ENCODE results near the gene KHNYN. TPM values are rescaled to one million over a fixed set of nuclear protein-coding genes. Genes with fewer than 3 reads are reported as not detected.

The KHNYN gene
- total and polyA plus RNA-seq, 5 experiments from 2014 or later = 9.1 to 150 (median 16.9) TPM

GRCh38 chr14:24406416-24406815 lies 23.3 kb upstream of the KHNYN start:
- Mint-ChIP-seq H3K27me3 (peaks cover 0 to 14% (median 9%) of the 10 kb centered on the region in 5 donors), H3K4me1 (peaks cover 0 to 2% (median 0%) of the 10 kb centered on the region in 4 donors), H3K9me3 (no peaks in the 10 kb centered on the region), H3K27ac (no peak overlapping the region), H3K36me3 (no peaks in the 10 kb centered on the region), H3K4me3 (no peak overlapping the region)
- POLR2A ChIA-PET = no interaction called here
- ATAC-seq = no peak
- no peak for DNase-seq

DNA sequence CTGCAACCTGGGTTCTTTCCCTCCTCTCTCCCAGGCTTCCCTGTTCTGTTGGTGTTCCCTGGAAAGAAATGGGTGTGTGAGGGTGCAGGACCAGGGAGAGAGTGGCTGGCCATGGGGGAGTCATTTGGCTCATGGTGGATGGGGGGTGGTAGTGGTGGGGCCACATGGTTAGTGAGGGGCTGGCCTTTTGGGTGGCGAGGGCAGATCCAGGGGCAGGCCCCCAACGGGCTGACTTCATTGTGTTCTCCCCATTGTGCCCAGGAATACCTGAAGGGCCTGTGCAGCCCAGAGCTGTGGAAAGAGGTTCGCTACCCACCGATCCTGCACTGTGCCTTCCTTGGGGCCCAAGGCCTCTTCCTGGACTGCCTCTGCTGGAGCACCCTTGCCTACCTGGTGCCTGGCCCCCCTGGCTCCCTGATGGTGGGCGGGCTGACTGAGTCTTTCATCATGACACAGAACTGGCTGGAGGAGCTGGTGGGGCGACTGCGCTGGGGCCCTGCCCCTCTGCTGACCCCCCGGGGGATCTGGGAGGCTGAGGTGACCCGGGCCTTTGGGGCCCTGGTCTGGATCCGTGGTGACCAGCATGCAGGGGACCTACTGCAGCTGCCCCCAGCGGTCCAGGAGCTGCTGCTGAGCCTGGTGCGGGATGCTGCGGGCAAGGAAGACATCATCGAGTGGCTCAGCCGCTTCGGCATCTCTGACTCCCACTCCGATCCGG lies 22.0 kb upstream of the KHNYN start:
- POLR2A ChIA-PET = interaction anchor here (0.7 kb wide), 1 partner anchor 22 kb away, joined by 3 read pairs; the partner anchor contains the start of gene KHNYN
- Mint-ChIP-seq H3K27ac (no peak overlapping the region), H3K9me3 (no peaks in the 10 kb centered on the region), H3K27me3 (peaks cover 0 to 14% (median 4%) of the 10 kb centered on the region in 5 donors), H3K4me3 (no peak overlapping the region), H3K36me3 (no peaks in the 10 kb centered on the region), H3K4me1 (no peaks in the 10 kb centered on the region)
- DNase-seq (peak in 1 of 10 donors; percentile 45), ATAC-seq (no peak)

- H3K27ac Mint-ChIP-seq = no peak overlapping the region
- H3K4me3 Mint-ChIP-seq = no peak overlapping the region
- DNase-seq = no peak
- no peaks in the 10 kb centered on the region for H3K4me1 Mint-ChIP-seq
- H3K9me3 Mint-ChIP-seq = no peaks in the 10 kb centered on the region
- peaks cover 0 to 14% (median 4%) of the 10 kb centered on the region in 5 donors for H3K27me3 Mint-ChIP-seq
- ATAC-seq = no peak
- POLR2A ChIA-PET = interaction anchor here (1.0 to 1.3 kb wide), 2 partner anchors 23 to 42 kb away, joined by 3 read pairs; no protein-coding TSS in a partner anchor
- H3K36me3 Mint-ChIP-seq = no peaks in the 10 kb centered on the region
These were observed 21.0 kb upstream of the KHNYN start for GRCh38 chr14:24408764-24409163.

- no peaks in the 10 kb centered on the region for H3K4me1 Mint-ChIP-seq
- ATAC-seq (no peak), DNase-seq (no peak)
- H3K27ac Mint-ChIP-seq = no peak overlapping the region
- H3K4me3 Mint-ChIP-seq = no peak overlapping the region
- H3K9me3 Mint-ChIP-seq = no peaks in the 10 kb centered on the region
- no peaks in the 10 kb centered on the region for H3K36me3 Mint-ChIP-seq
- H3K27me3 Mint-ChIP-seq = peaks cover 0 to 14% (median 4%) of the 10 kb centered on the region in 5 donors
- POLR2A ChIA-PET = interaction anchor here (1.0 to 1.3 kb wide), 2 partner anchors 22 to 43 kb away, joined by 3 read pairs; no protein-coding TSS in a partner anchor
These were observed 20.6 kb upstream of the KHNYN start for GRCh38 chr14:24409192-24409591.

DNA sequence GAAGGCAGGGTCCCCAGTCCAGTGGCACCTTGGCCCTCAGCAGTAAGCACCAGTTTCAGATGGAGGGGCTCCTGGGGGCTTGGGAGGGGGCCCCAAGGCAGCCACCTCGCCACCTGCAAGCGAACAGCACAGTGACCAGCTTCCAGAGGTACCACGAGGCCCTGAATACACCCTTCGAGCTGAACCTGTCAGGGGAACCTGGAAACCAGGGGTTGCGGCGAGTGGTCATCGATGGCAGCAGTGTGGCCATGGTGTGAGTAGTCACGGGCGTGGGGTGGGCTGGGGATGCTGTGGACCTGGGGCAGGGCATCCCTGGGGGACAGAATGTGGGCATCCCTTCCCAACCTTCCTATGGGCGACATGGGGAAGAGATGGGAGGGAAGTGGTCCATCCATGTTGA lies 19.8 kb upstream of the KHNYN start:
- DNase-seq = no peak
- no peak for ATAC-seq
- POLR2A ChIA-PET = no interaction called here
- no peak overlapping the region for H3K4me3 Mint-ChIP-seq
- H3K4me1 Mint-ChIP-seq = no peaks in the 10 kb centered on the region
- no peak overlapping the region for H3K27ac Mint-ChIP-seq
- H3K9me3 Mint-ChIP-seq = no peaks in the 10 kb centered on the region
- H3K36me3 Mint-ChIP-seq = no peaks in the 10 kb centered on the region
- H3K27me3 Mint-ChIP-seq = peaks cover 0 to 14% (median 4%) of the 10 kb centered on the region in 5 donors

DNA sequence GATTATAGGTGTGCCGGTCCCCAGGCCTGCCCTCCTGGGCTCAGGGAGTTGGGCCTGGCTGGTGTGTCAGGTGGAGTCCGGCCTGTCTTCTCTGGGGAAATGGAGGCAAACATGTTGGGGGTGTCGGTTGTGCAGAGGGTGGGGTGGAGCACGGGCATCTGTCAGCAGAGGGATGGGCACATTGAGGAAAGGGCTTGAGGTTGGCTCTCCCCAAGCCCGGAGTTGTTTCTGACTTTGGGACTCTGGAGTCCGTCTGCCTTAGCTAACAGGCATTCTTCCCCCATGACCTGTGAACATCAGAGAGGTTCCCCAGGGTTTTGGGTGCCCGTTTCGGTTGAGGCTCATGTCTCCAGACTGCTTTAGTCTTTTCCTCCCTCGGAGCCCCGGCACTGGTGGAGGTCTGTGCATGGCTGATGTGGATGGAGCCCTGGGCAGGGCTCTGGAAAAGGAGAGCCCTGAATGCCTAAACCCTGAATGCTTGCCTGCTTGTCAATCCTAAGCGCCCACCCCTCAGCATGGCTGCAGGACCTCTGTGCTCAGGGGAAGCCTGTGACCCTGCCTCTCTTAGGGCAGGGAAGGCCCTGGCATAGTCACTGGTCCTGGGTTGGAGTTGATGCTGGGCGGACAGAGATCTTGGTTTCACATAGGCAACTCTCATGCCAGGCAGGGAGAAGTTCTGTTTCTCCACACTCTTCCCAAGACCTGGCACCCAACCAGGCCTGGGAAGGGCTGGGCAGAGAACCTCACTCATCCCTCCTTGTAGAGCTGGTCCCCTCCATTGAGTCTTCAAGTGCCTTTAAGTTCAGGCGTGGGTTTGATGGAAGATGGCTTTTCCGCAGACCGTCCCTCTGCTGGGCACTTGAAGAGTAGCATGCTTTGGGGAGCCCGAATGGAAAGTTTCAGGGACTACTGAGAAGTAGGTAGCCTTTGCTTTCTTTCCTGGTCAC lies 18.0 kb upstream of the KHNYN start:
- H3K27me3 Mint-ChIP-seq = peaks cover 0 to 9% (median 3%) of the 10 kb centered on the region in 5 donors
- ATAC-seq (peak; percentile 53 to 70), DNase-seq (peak in 3 of 10 donors; percentile 26 to 53 (median 28))
- no peaks in the 10 kb centered on the region for H3K36me3 Mint-ChIP-seq
- H3K4me1 Mint-ChIP-seq = no peaks in the 10 kb centered on the region
- no peak overlapping the region for H3K27ac Mint-ChIP-seq
- H3K4me3 Mint-ChIP-seq = no peak overlapping the region
- POLR2A ChIA-PET = no interaction called here
- no peaks in the 10 kb centered on the region for H3K9me3 Mint-ChIP-seq

DNA sequence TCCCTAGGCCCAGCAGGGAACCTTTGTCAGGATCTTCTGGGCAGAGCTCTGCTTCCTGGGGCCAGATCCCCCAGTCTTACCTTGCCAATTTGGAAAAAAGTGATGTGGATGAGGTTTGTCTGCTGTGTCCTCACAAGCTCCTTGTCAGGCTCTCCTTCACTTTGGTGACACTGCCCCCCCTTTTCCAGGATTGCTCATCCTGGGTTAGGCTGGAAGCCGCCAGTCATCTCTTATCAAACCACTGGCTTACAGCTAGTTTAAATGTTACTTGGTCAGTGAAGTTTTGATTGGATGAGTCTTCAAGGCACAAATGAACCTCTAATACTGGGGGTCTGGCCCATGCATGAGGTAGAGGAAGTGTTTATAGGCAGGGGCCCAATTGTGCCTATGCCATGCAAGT lies 15.7 kb upstream of the KHNYN start:
- no peak for DNase-seq
- Mint-ChIP-seq H3K9me3 (no peaks in the 10 kb centered on the region), H3K36me3 (no peaks in the 10 kb centered on the region), H3K27ac (no peak overlapping the region), H3K4me3 (no peak overlapping the region), H3K27me3 (peaks cover 1 to 14% (median 5%) of the 10 kb centered on the region in 5 donors), H3K4me1 (no peaks in the 10 kb centered on the region)
- ATAC-seq = no peak
- POLR2A ChIA-PET = interaction anchor here (0.9 to 1.4 kb wide), 2 partner anchors 16 to 17 kb away, joined by 3 read pairs; partner anchors contain the start of genes CBLN3 and KHNYN

DNA sequence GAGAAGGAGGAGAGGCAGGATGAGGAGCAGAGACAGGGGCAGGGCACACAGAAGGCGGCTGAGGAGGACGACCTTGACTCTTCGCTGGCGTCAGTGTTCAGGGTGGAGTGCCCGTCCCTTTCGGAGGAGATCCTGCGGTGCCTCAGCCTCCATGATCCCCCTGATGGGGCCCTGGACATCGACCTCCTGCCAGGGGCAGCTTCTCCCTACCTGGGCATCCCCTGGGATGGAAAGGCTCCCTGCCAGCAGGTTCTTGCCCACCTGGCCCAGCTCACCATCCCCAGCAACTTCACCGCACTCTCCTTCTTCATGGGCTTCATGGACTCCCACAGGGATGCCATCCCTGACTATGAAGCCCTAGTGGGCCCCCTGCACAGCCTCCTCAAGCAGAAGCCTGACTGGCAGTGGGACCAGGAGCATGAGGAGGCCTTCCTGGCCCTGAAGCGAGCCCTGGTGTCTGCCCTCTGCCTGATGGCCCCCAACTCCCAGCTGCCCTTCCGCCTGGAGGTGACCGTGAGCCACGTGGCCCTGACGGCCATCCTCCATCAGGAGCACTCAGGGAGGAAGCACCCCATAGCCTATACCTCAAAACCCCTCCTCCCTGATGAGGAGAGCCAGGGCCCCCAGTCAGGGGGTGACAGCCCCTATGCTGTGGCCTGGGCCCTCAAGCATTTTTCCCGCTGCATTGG lies 14.9 kb upstream of the KHNYN start:
- Mint-ChIP-seq H3K4me3 (no peak overlapping the region), H3K4me1 (no peaks in the 10 kb centered on the region), H3K27ac (peak overlapping the region in 1 of 10 donors; percentile 27), H3K27me3 (peaks cover 1 to 20% (median 7%) of the 10 kb centered on the region in 5 donors), H3K9me3 (no peaks in the 10 kb centered on the region), H3K36me3 (no peaks in the 10 kb centered on the region)
- peak in 1 of 10 donors; percentile 41 for DNase-seq
- POLR2A ChIA-PET = interaction anchor here (1.4 kb wide), 1 partner anchor 17 kb away, joined by 3 read pairs; no protein-coding TSS in a partner anchor
- no peak for ATAC-seq

GRCh38 chr14:24415421-24416253 lies 14.1 kb upstream of the KHNYN start:
- no peak for ATAC-seq
- peak in 1 of 10 donors; percentile 30 for DNase-seq
- Mint-ChIP-seq H3K27ac (no peak overlapping the region), H3K4me1 (no peaks in the 10 kb centered on the region), H3K36me3 (no peaks in the 10 kb centered on the region), H3K9me3 (no peaks in the 10 kb centered on the region), H3K27me3 (peaks cover under 1 to 20% (median 7%) of the 10 kb centered on the region in 5 donors), H3K4me3 (no peak overlapping the region)
- POLR2A ChIA-PET = no interaction called here

DNA sequence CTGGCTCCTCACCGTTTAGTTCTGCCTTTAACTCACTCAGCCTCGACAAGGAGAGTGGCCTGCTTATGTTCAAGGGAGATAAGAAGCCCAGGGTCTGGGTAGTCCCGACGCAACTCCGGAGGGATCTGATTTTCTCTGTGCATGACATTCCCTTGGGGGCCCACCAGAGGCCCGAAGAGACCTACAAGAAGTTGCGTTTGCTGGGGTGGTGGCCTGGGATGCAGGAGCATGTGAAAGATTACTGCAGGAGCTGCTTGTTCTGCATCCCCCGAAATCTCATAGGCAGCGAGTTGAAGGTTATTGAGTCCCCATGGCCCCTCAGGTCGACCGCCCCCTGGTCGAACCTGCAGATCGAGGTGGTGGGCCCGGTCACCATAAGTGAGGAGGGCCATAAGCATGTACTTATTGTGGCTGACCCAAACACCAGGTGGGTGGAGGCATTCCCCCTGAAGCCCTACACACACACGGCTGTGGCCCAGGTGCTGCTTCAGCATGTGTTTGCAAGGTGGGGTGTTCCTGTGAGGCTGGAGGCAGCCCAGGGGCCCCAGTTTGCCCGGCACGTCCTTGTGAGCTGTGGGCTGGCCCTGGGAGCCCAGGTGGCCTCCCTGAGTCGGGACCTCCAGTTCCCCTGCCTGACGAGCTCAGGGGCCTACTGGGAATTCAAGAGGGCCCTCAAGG lies 13.4 kb upstream of the KHNYN start:
- POLR2A ChIA-PET = no interaction called here
- H3K27ac Mint-ChIP-seq = no peak overlapping the region
- no peak overlapping the region for H3K4me3 Mint-ChIP-seq
- DNase-seq (peak in 1 of 10 donors; percentile 23), ATAC-seq (no peak)
- H3K9me3 Mint-ChIP-seq = no peaks in the 10 kb centered on the region
- H3K36me3 Mint-ChIP-seq = no peaks in the 10 kb centered on the region
- peaks cover 0 to 20% (median 7%) of the 10 kb centered on the region in 5 donors for H3K27me3 Mint-ChIP-seq
- no peaks in the 10 kb centered on the region for H3K4me1 Mint-ChIP-seq

DNA sequence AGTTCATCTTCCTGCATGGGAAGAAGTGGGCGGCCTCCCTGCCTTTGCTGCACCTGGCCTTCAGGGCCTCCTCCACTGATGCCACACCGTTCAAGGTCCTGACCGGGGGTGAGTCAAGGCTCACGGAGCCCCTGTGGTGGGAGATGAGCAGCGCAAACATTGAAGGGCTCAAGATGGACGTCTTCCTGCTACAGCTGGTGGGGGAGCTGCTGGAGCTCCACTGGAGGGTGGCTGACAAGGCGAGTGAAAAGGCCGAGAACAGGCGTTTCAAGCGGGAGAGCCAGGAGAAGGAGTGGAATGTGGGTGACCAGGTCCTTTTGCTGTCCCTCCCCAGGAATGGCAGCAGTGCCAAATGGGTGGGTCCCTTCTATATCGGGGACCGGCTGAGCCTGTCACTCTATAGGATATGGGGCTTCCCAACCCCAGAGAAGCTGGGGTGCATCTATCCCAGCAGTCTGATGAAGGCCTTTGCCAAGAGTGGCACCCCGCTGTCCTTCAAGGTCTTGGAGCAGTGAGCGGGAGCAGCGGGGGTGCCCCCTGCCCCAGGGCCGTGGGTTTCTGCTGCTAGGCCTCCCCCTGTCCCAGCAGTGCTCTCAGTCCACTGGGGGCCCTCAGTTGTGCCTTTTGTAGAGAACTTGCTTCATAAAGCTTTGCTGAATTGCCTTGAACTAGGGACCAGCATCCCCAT lies 12.7 kb upstream of the KHNYN start:
- POLR2A ChIA-PET = interaction anchor here (1.5 kb wide), 1 partner anchor 11 kb away, joined by 3 read pairs; no protein-coding TSS in a partner anchor
- peak in 1 of 10 donors; percentile 60 for DNase-seq
- Mint-ChIP-seq H3K36me3 (no peaks in the 10 kb centered on the region), H3K27ac (no peak overlapping the region), H3K9me3 (no peaks in the 10 kb centered on the region), H3K4me1 (no peaks in the 10 kb centered on the region), H3K27me3 (peaks cover 0 to 20% (median 7%) of the 10 kb centered on the region in 5 donors), H3K4me3 (no peak overlapping the region)
- ATAC-seq = no peak
